Heart left ventricle (tissue), 13 donors: ENCODE results near the gene SNRPA1.

Source experiments
- CTCF ChIP-seq, 12 donors: fragments of 200-600 bp; sonication (generic) in 4 of 12; IDR thresholded peaks; one replicate each; pipeline versions ENCODE4 v1.5.0 to v1.8.0; 2018 to 2022; ENCODE audit warnings: antibody characterized with exemption in 12 of 12, mild to moderate bottlenecking in 5 of 12
- POLR2A ChIP-seq, 2 donors: fragments of 450-650 bp; IDR thresholded peaks; one replicate each; pipeline ENCODE4 v1.6.1; 2017; ENCODE audit warnings: antibody characterized with exemption in 2 of 2, mild to moderate bottlenecking in 2 of 2, moderate library complexity in 2 of 2
- donor health status: ischemic (EF 13 %, LVEDD 7.1; RV severe dilation, severe dysfunction).
- donor health status: DM: no; HTN: yes; CAD: no.
- donor health status: DM: no; HTN: no; CAD: no.
- donor health status: ischemic (EF 25% LVEDD 6.9; RV normal size, moderate dysfunction).
- donor health status: ischemic (EF 25% LVEDD 5.7; RV mildly dilated, moderate dysfunction).
- donor health status: ischemic (EF 35%, LVEDD 5.7; RV mildly dilated, moderate dysfunction).
- donor health status: nonischemic (EF 11% LVEDD 7.7; RV severe dilation, severe dysfunction).
- donor health status: DM: yes; HTN: yes; CAD: no.
- donor health status: PGD.
- donor health status: ischemic (EF 29% LVEDD 5.4; RV normal size, mild dysfunction).
- donor health status: nonischemic (EF 23%, LVEDD 6.1; RV moderate dilation, normal function).

GRCh38 chr15:101255051-101255395, 40.0 kb downstream of the SNRPA1 start:
- TF ChIP-seq CTCF (IDR thresholded peaks at IDR 0.05) (no peak), POLR2A (IDR thresholded peaks at IDR 0.05) (no peak)
